Limb (tissue), 2 donors: Measurements from ENCODE around the gene ANO7.

Experiments
- DNase-seq, 2 donors: peaks; one replicate each; pipeline ENCODE4 v3.0.0-alpha.2; 2016; ENCODE audit errors: extremely low spot score in 2 of 2

ANO7 gene

DNA sequence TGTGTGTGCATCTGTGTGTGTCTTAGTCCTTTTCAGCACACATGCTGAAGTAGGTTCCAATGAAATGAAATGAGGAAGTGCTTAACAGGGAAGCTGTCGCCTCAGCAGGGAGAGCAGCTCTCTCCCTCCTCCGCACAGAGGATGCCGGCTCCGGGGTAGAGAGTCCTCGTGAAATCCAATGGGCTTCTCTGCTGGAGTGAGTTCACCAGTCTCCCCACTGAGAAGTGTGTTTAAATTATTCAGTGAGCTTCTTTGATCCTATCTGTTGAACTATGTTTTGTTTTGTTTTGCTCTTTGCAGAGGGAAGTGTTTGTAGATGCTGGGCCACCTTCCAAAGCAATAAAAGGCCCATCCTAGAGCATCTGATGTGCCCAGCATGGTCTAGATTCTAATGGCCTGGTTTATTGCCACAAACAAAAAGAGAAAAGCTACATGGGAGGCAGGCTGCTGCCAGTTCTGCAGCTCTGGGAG, 31.5 kb upstream of the ANO7 start:
- DNase-seq = no peak

GRCh38 chr2:241157841-241158545, 30.5 kb upstream of the ANO7 start:
- DNase-seq = no peak

GRCh38 chr2:241158546-241158900, 30.0 kb upstream of the ANO7 start:
- DNase-seq = no peak

DNA sequence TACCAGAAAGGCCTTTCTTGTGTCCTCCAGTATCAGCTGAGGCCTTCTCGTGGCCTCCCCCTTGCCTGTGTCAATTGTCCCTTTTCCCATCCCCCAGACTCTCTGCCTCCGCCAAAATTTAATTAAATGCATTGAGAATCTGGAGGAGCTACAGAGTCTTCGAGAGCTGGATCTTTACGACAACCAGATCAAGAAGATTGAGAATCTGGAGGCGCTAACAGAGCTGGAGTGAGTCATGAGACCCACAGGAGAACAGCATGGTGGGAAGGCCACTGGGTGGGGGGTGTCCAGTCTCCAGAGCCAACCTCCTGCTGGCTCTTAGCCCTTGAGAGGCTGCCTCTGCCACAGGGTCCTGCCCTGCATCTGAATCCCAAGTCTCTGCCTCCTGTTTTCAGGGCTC, 29.4 kb upstream of the ANO7 start:
- no peak for DNase-seq

DNA sequence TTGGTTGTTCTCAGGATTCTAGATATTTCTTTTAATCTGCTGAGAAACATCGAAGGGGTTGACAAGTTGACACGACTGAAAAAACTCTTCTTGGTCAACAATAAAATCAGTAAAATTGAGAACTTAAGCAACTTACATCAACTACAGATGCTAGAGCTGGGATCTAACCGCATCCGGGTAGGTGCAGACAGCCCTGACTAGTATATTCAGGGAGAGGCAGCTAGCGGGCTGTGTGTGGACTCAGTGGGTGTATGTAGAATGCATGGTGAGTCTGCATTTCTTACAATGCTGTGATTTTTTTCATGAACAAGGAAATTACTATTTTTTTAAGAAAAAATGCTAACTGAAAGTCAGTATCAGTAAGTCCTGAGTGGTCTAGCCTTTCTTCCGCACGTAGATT, 28.2 kb upstream of the ANO7 start:
- DNase-seq = no peak

GRCh38 chr2:241161646-241162281, 26.7 kb upstream of the ANO7 start:
- peak in 1 of 2 donors; percentile 26 for DNase-seq

DNA sequence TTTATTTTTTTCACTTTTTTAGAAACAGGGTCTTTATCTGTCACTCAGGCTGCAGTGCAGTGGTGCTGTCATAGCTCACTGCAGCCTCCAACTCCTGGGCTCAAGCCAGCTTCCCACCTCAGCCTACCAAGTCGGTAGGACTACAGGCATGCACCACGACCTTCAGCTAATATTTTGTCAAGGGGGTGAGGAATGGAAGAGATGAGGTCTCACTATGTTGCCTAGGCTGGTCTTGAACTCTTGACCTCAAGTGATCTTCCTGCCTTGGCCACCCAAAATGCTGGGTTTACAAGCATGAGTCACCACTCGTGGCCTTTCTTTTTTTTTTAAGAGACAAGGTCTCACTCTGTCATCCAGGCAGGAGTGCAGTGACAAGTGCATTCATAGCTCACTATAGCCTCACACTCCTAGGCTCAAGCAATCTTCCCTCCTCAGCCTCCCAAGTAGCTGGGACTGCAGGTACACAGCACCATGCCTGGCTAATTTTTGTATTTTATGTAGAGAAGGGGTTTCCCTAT, 24.8 kb upstream of the ANO7 start:
- no peak for DNase-seq

- no peak for DNase-seq
Observed at GRCh38 chr2:241168366-241168765, 20.1 kb upstream of the ANO7 start.

DNA sequence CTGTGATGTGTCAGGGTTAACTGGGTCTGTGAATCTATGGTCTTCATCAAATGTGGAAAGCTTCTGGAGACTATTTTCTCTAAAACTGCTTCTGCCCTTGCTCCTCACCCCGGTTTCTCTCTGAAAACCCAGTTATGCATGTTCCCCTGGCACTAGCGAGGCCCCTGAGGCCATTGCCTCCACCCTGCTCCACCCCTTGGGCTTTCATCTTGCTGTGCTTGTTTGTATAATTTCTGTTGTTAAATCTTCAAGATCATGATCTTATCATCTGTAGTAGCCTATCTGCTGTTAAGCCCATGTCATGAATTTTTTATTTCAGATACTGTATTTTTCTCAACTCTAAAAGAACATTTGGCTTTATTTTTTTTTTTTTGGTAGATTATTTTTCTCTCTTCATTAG, 14.9 kb upstream of the ANO7 start:
- no peak for DNase-seq

DNA sequence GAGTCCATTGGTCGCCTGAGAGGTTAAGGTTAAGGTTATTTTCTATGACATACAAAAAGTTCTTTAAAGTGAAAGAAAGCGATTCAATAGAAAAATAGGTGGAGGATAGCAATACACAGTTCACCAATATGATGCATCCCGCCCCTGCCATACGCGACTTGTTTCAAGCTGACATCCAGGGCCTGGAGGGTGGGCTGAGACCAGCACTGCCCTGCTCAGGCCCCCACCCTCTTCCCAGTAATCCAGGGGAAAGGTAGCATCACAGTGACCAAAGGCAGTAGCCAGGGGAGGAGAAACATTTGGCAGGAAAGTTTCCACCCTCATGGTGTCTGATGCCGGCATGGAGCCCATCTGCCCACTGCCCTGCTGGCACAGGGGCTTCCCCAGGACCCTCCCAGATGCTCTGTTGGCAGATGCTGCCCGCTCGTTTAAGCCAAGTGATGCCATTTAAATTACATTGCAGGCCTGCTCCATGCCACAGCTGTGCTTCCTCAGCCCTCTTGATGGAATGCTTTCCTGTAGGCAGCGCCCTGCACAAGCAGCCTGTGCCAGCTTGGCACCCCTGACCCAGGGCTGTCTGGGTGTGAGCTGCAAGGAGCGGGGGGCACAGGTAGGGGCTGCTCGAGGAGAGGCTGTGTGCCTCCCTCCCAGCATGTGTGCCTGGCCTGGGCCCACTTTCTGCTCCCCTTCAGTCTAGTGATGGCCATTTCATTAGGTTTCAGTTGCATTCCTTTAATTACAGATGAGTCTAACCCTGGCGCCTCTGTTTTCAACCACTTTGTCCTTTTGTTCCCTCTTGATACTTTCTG, 10.7 kb upstream of the ANO7 start:
- DNase-seq = no peak

- no peak for DNase-seq
Observed at GRCh38 chr2:241178961-241179360, 9.5 kb upstream of the ANO7 start.

GRCh38 chr2:241179899-241180298, 8.6 kb upstream of the ANO7 start:
- no peak for DNase-seq

- no peak for DNase-seq
Observed at GRCh38 chr2:241180495-241180894, 8.0 kb upstream of the ANO7 start.

DNA sequence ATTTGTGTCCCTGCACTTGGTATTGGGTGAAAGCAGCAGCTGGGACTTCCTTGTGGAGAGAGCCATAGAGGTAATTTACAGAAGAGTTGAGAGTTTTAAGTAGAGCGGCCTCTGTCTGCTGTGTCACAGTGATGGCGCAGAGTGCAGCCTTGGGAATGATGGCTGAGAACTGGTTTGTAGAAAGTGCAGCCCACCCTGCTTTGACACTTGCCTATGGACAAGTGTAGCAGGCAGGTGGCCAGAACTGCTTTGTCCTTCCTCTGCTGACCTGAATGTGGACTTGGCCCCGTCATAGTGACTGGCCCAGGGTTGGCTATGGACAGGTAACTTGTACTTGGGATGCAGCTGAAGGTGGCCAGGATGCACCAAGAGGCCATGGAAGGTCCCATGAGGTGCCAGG, 6.4 kb upstream of the ANO7 start:
- DNase-seq = no peak

DNA sequence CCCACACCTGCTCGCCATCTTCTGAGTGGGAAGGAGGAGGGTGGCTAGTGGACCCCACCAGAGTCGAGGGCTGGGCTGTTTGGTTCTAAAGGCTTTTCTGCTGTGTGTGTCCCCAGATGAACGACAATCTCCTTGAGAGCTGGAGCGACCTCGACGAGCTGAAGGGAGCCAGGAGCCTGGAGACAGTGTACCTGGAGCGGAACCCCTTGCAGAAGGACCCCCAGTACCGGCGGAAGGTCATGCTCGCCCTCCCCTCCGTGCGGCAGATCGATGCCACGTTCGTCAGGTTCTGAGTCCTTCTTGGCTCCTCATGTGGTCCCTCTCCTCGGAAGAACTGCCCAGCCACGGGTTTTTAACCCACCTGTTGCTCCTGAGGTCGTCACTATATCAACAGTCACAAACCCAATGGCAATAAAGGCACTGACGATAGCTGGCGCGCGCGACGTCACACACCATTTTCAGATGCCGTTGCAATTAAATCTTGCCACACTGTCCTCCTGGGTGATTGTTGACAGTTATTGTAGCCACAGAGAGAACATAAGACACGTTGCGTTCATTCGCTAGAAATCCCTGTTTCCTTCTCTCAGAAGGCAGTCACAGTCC, 5.8 kb upstream of the ANO7 start:
- no peak for DNase-seq

- no peak for DNase-seq
Observed at GRCh38 chr2:241183221-241183620, 5.3 kb upstream of the ANO7 start.

GRCh38 chr2:241184901-241185300, 3.6 kb upstream of the ANO7 start:
- DNase-seq = no peak

DNA sequence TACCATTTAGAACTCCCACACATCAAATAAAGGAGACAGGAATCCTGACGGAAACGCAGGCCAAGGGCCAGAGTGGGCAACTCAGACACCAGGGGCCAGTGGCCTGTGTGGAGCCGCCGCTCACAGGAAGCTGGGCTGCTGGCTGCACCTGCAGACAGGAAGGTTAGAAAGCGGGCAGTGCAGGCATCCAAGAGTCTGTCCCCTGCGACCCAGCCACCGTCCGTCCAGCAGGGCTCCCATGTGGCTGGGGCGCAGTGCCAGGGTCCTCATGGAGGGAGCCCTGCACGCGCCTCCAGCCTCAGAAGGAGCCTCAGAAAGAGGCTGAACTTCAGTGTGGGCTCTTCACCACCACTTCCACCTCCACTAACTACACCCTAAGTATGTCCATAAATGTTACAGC, 2.5 kb upstream of the ANO7 start:
- DNase-seq = no peak

GRCh38 chr2:241187101-241187917, 1.2 kb upstream of the ANO7 start:
- DNase-seq = no peak

DNA sequence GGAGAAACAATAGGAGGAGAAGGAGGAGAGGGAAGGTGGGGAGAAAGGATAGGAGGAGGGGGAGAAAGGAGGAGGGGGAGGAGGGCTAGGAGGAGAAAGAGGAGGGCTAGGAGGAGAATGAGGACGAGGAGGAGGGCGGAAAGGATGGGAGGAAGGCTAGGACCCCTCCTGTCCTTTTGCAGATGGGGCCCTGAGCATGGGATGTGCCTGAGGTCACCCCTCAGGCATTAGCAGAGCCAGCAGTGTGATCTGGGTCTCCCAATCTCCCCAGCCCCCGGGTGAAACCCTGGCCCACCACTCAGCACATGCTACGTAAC, 601 bp upstream of the ANO7 start:
- DNase-seq = no peak
